HepG2 (cell line): ENCODE data around the gene NUDT1. TPM values are rescaled to one million over a fixed set of nuclear protein-coding genes. Genes with fewer than 3 reads are reported as not detected.

Experiments used
- ATAC-seq: fragments of 200-7000 bp; cut with Tn5 transposase; 3 replicates; pipeline ENCODE4 v1.9.1; 2020; ENCODE audit warnings: mild to moderate bottlenecking, moderate library complexity
- BruUV-seq: library from RNA; stranded (reverse); fragments of 400-500 nt; replicated peaks from 2 replicates; lab custom pipeline; 2021; lab: Mats Ljungman, UMichigan
- CTCF ChIA-PET: fragments of 300-600 bp; formaldehyde crosslinking; extraction: SDS; loops from one replicate; lab custom pipeline; 2021; ENCODE audit warnings: low total read pairs, inconsistent platforms, low intra/inter-chr PET ratio; lab: Yijun Ruan, JAX
- POLR2A ChIA-PET: fragments of 350-600 bp; sonication (Branson Sonifier 250); formaldehyde crosslinking; loops from one replicate; lab custom pipeline; 2020; ENCODE audit warnings: antibody characterized with exemption, inconsistent platforms; lab: Yijun Ruan, JAX
- DNase-seq: peaks from one replicate; pipeline ENCODE4 v3.0.0-alpha.2; 2015; ENCODE audit warnings: low spot score
- FAIRE-seq: peaks from 3 replicates; lab custom pipeline; 2011; peaks lifted over from hg19 to GRCh38; lab: Jason Lieb, UNC
- H2AFZ ChIP-seq: one replicate; pipeline ENCODE4 v1.6.1; 2011; ENCODE audit warnings: low read length, inconsistent platforms
- H3K27ac ChIP-seq: fragments of 300-600 bp; 3 replicates; pipeline ENCODE4 v1.8.0; 2011; ENCODE audit warnings: mixed run types, mild to moderate bottlenecking, mixed read lengths, low read length, inconsistent platforms; ENCODE audit not compliant: insufficient read depth; ENCODE audit errors: extremely low read length
- H3K27me3 ChIP-seq, 2 experiments: fragments of 200-600 bp in 1 of 2; 2 replicates in 1 of 2; 3 replicates in 1 of 2; pipeline versions ENCODE4 v1.6.0 to v1.8.0; 2011; ENCODE audit warnings: low read length in 2 of 2, mild to moderate bottlenecking in 2 of 2, moderate library complexity in 2 of 2, inconsistent platforms in 1 of 2; ENCODE audit not compliant: insufficient read depth in 2 of 2, control insufficient read depth in 1 of 2
- H3K36me3 ChIP-seq, 2 experiments: fragments of 200-600 bp in 1 of 2; replicated peaks in 1 of 2; 2 replicates in 1 of 2; 3 replicates in 1 of 2; pipeline versions ENCODE4 v1.5.1 to v1.8.0; 2011; ENCODE audit warnings: low read length in 2 of 2, inconsistent platforms in 1 of 2; ENCODE audit not compliant: insufficient read depth in 2 of 2, control insufficient read depth in 1 of 2
- H3K4me1 ChIP-seq: 2 replicates; pipeline ENCODE4 v1.5.1; 2012; ENCODE audit warnings: low read length, inconsistent platforms; ENCODE audit not compliant: insufficient read depth
- H3K4me2 ChIP-seq: 2 replicates; pipeline ENCODE4 v1.6.0; 2011; ENCODE audit warnings: low read depth, low read length, inconsistent platforms
- H3K4me3 ChIP-seq, 3 experiments: fragments of 200-600 bp in 1 of 3; sonication (generic), shearing (Covaris generic) in 1 of 3; replicated peaks in 1 of 3; 2 replicates each; pipeline ENCODE4 v1.5.1; 2011 to 2016; ENCODE audit warnings: low read length in 3 of 3, inconsistent platforms in 2 of 3, low read depth in 2 of 3, mild to moderate bottlenecking in 2 of 3, control low read depth in 1 of 3, mixed read lengths in 1 of 3; ENCODE audit not compliant: insufficient read depth in 1 of 3
- H3K79me2 ChIP-seq: one replicate; pipeline ENCODE4 v1.6.1; 2011; ENCODE audit warnings: low read length, inconsistent platforms; ENCODE audit not compliant: insufficient read depth
- H3K9ac ChIP-seq: 2 replicates; pipeline ENCODE4 v1.6.0; 2011; ENCODE audit warnings: mild to moderate bottlenecking, low read depth, low read length, inconsistent platforms; ENCODE audit not compliant: insufficient read depth
- H3K9me3 ChIP-seq: 2 replicates; pipeline ENCODE4 v1.5.1; 2012; ENCODE audit warnings: mild to moderate bottlenecking, low read length
- H4K20me1 ChIP-seq: 2 replicates; pipeline ENCODE4 v1.6.0; 2011; ENCODE audit warnings: inconsistent platforms, mild to moderate bottlenecking, low read length, moderate library complexity; ENCODE audit not compliant: insufficient read depth
- HINFP ChIP-seq: sonication (generic); formaldehyde crosslinking; IDR thresholded peaks from 2 replicates; pipeline ENCODE4 v1.4.0; 2020; ENCODE audit warnings: low read depth, mild to moderate bottlenecking, missing genetic modification reagents
- HNRNPH1 ChIP-seq: fragments of 200-400 bp; formaldehyde crosslinking; optimal IDR thresholded peaks from 2 replicates; pipeline ENCODE3; 2017; ENCODE audit warnings: mild to moderate bottlenecking, low read depth, low read length
- PHF20 ChIP-seq: sonication (generic); formaldehyde crosslinking; IDR thresholded peaks from 2 replicates; pipeline ENCODE4 v1.5.0; 2020; ENCODE audit warnings: mild to moderate bottlenecking, missing genetic modification reagents
- SMAD3 ChIP-seq: sonication (generic); formaldehyde crosslinking; IDR thresholded peaks from 2 replicates; pipeline ENCODE4 v1.4.0; 2020; ENCODE audit warnings: missing genetic modification reagents
- SNRNP70 ChIP-seq: fragments of 200-400 bp; formaldehyde crosslinking; IDR thresholded peaks from 2 replicates; pipeline ENCODE4 v1.6.1; 2017; ENCODE audit warnings: mild to moderate bottlenecking, low read depth, low read length, moderate library complexity
- TRAFD1 ChIP-seq: sonication (generic); formaldehyde crosslinking; IDR thresholded peaks from 2 replicates; pipeline ENCODE4 v1.5.1; 2020; ENCODE audit warnings: missing genetic modification reagents, mild to moderate bottlenecking, borderline replicate concordance
- ZGPAT ChIP-seq: IDR thresholded peaks from 2 replicates; pipeline ENCODE4 v1.6.1; 2016; ENCODE audit warnings: mild to moderate bottlenecking
- ZNF687 ChIP-seq: sonication (generic); formaldehyde crosslinking; IDR thresholded peaks from 2 replicates; pipeline ENCODE4 v1.5.1; 2020; ENCODE audit warnings: mild to moderate bottlenecking, missing genetic modification reagents, moderate library complexity
- ZNF7 ChIP-seq: IDR thresholded peaks from 2 replicates; pipeline ENCODE4 v1.6.1; 2016; ENCODE audit warnings: missing biosample characterization, missing genetic modification reagents
- WGBS: methylation state at CpG from one replicate; pipeline ENCODE4 v1.1.6; 2017; ENCODE audit warnings: low lambda C conversion rate; 5-methylcytosine and 5-hydroxymethylcytosine counted together
- in situ Hi-C: cut with HindIII; loops from 2 replicates; pipeline ENCODE4 v1.10.0; 2017; ENCODE audit warnings: low pct_unique_long_range_greater_than_20kb; ENCODE audit not compliant: extremely low pct_ligation_motif_present
- intact Hi-C: fragments of 100-400 bp; cut with micrococcal nuclease; formaldehyde crosslinking; loops from one replicate; pipeline ENCODE4 v1.10.0; 2022; ENCODE audit not compliant: unreplicated experiment
- polyA plus RNA-seq, 8 experiments: library from polyadenylated mRNA; depleted of rRNA in 3 of 8; stranded (reverse) in 7 of 8; unstranded in 1 of 8; fragments of >200 nt; fragmentation: Illumina TruSeq in 4 of 8; extraction: Trizol in 4 of 8; gene quantifications; 2 replicates each; pipeline versions ENCODE4 v1.2.1 to v1.2.3, GENCODE V29; 2011 to 2016; ENCODE audit warnings: low read depth in 4 of 8, missing spikeins in 1 of 8, mixed read lengths in 1 of 8; ENCODE audit not compliant: insufficient read depth in 1 of 8
- total RNA-seq, 5 experiments: library from RNA; depleted of rRNA; stranded (reverse); fragments of >200 nt; fragmentation: Illumina TruSeq; extraction: Trizol; gene quantifications; 2 replicates each; pipeline ENCODE4 v1.2.3, GENCODE V29; 2016; ENCODE audit warnings: low read depth in 1 of 5
- TF ChIP-seq, protein P1 (sequence below): sonication (generic); formaldehyde crosslinking; IDR thresholded peaks from 2 replicates; pipeline ENCODE4 v1.4.0; 2020; ENCODE audit warnings: missing genetic modification reagents; ENCODE audit errors: not compliant biosample characterization
- TF ChIP-seq, protein P2 (sequence below): sonication (generic); formaldehyde crosslinking; IDR thresholded peaks from 2 replicates; pipeline ENCODE4 v1.4.0; 2020; ENCODE audit warnings: missing genetic modification reagents, mild to moderate bottlenecking, borderline replicate concordance
- TF ChIP-seq, protein P3 (sequence below): sonication (generic); formaldehyde crosslinking; IDR thresholded peaks from 2 replicates; pipeline ENCODE4 v1.4.0; 2020; ENCODE audit warnings: missing genetic modification reagents

Gene NUDT1
- total and polyA plus RNA-seq, 2 of the 13 experiments (the other 11 are each of a cell fraction or from before 2014, with no cell fraction given), result 9.1 to 26.8 TPM

- Histone ChIP-seq H3K27ac (no peak overlapping the region), H3K9me3 (no peaks in the 10 kb centered on the region), H4K20me1 (no peaks in the 10 kb centered on the region), H3K27me3 (no peaks in the 10 kb centered on the region), H3K4me2 (no peak overlapping the region), H3K9ac (no peak overlapping the region), H3K36me3 (peaks cover 15 to 37% of the 10 kb centered on the region in 2 experiments; a peak in 4 of 5 replicates), H3K79me2 (no peaks in the 10 kb centered on the region), H3K4me1 (peaks cover 32% of the 10 kb centered on the region), H2AFZ (no peak overlapping the region), H3K4me3 (no peak overlapping the region)
- intact Hi-C loops (no loop called here), in situ Hi-C loops (no loop called here)
- FAIRE-seq (no peak), ATAC-seq (no peak), DNase-seq (no peak)
- 99% methylated on average over 20 of the region's 20 CpGs for WGBS
- BruUV-seq, result no TSS peak
- POLR2A ChIA-PET, result no interaction called here
- CTCF ChIA-PET, result no interaction called here
- TF ChIP-seq HNRNPH1 (no peak), TRAFD1 (CRISPR knock-in tag) (no peak), SNRNP70 (no peak), ZGPAT (CRISPR knock-in tag) (no peak), HINFP (no peak), ZNF687 (no peak), PHF20 (CRISPR knock-in tag) (no peak), SMAD3 (no peak), ZNF7 (CRISPR knock-in tag) (no peak)
- TF ChIP-seq, protein P1, sequence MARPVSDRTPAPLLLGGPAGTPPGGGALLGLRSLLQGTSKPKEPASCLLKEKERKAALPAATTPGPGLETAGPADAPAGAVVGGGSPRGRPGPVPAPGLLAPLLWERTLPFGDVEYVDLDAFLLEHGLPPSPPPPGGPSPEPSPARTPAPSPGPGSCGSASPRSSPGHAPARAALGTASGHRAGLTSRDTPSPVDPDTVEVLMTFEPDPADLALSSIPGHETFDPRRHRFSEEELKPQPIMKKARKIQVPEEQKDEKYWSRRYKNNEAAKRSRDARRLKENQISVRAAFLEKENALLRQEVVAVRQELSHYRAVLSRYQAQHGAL (CRISPR knock-in tag), result no peak
- TF ChIP-seq, protein P2, sequence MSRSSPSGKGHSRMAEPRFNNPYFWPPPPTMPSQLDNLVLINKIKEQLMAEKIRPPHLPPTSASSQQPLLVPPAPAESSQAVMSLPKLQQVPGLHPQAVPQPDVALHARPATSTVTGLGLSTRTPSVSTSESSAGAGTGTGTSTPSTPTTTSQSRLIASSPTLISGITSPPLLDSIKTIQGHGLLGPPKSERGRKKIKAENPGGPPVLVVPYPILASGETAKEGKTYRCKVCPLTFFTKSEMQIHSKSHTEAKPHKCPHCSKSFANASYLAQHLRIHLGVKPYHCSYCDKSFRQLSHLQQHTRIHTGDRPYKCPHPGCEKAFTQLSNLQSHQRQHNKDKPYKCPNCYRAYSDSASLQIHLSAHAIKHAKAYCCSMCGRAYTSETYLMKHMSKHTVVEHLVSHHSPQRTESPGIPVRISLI (CRISPR knock-in tag), result no peak
- TF ChIP-seq, protein P3, sequence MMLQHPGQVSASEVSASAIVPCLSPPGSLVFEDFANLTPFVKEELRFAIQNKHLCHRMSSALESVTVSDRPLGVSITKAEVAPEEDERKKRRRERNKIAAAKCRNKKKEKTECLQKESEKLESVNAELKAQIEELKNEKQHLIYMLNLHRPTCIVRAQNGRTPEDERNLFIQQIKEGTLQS (CRISPR knock-in tag), result no peak
These were observed 31.8 kb downstream of the NUDT1 start for GRCh38 chr7:2273866-2274265.
